A673 (cell line): ENCODE results near the gene TLX1.

Source experiments
- CTCF ChIP-seq: fragments of 300-800, 200-600 bp; sonication (generic); conservative IDR thresholded peaks from 2 replicates; pipeline ENCODE4 v1.5.1; 2017; ENCODE audit warnings: low read depth, mild to moderate bottlenecking, antibody characterized with exemption, low read length, moderate library complexity, mixed read lengths
- EZH2 ChIP-seq: fragments of 200-600 bp; sonication (generic); IDR thresholded peaks from 2 replicates; pipeline ENCODE4 v1.6.1; 2017; ENCODE audit warnings: borderline replicate concordance, low read depth, mild to moderate bottlenecking, mixed read lengths, antibody characterized with exemption, low read length; ENCODE audit not compliant: poor library complexity, severe bottlenecking

GRCh38 chr10:101131962-101132635, 999 bp downstream of the TLX1 start:
- TF ChIP-seq CTCF = no peak
- TF ChIP-seq EZH2 = no peak
